GM12878 (cell line): ENCODE measurements around the gene TFPI2.

ENCODE experiments used
- PML ChIP-seq: IDR thresholded peaks from 2 replicates; pipeline ENCODE4 v1.6.1; 2012; ENCODE audit warnings: low read length, inconsistent platforms
- SUZ12 ChIP-seq: fragments of 200-600 bp; sonication (generic); IDR thresholded peaks from one replicate; pipeline ENCODE4 v1.6.1; 2018; ENCODE audit warnings: antibody characterized with exemption, mild to moderate bottlenecking; ENCODE audit not compliant: unreplicated experiment
- TF ChIP-seq, protein P1 (sequence below), 3 experiments: IDR thresholded peaks in 2 of 3; conservative IDR thresholded peaks in 1 of 3; 2 replicates each; pipeline ENCODE4 v1.5.1; 2011; ENCODE audit warnings: low read depth in 3 of 3, low read length in 3 of 3, mild to moderate bottlenecking in 3 of 3, control low read depth in 2 of 3, moderate library complexity in 2 of 3, inconsistent platforms in 1 of 3, mixed read lengths in 1 of 3; ENCODE audit not compliant: control insufficient read depth in 2 of 3, insufficient read depth in 1 of 3; ENCODE audit errors: extremely low read depth in 1 of 3

DNA sequence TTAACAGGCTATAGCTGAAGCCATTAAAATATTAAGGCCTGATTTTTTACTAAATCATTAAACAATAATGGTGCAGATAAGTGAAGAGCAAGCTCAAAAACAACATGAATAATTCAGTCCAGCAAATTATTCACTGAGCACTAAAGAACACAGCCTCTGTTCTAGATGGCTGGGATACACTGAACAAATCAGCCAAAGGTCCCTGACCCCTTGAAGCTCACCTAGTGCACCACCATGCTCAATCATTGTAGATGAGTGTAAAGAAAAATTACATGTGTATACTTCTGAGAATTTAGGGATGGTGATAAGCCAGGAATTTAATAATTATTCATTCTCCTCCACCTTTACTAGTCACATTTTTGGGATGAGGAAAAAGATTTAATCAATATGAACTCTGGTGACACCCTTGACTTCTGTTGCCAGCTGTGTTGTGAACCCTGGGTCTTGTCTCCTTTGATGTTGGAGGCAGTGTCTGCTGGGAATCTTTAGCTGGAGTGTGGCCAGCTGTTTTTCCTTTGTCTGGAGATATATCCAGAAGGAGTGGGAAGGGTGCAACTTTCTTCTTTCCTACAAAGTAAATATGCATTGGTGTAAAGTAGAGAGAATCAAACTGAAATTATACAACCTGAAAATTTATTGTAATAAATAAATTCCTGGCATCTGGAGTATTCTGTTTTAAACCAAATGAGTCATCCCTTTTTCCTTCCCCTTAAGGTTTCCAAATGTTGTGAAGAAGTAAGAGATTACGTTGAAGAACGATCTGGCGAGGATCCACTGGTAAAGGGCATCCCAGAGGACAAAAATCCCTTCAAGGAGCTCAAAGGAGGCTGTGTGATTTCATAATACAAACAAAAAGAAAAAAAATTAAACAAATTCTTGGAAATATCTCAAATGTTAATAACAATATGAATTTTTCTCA, 19.8 kb upstream of the TFPI2 start:
- TF ChIP-seq, protein P1, sequence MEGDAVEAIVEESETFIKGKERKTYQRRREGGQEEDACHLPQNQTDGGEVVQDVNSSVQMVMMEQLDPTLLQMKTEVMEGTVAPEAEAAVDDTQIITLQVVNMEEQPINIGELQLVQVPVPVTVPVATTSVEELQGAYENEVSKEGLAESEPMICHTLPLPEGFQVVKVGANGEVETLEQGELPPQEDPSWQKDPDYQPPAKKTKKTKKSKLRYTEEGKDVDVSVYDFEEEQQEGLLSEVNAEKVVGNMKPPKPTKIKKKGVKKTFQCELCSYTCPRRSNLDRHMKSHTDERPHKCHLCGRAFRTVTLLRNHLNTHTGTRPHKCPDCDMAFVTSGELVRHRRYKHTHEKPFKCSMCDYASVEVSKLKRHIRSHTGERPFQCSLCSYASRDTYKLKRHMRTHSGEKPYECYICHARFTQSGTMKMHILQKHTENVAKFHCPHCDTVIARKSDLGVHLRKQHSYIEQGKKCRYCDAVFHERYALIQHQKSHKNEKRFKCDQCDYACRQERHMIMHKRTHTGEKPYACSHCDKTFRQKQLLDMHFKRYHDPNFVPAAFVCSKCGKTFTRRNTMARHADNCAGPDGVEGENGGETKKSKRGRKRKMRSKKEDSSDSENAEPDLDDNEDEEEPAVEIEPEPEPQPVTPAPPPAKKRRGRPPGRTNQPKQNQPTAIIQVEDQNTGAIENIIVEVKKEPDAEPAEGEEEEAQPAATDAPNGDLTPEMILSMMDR (IDR thresholded peaks at IDR 0.05 in 2 of 3, conservative IDR thresholded peaks at IDR 0.05 in 1 of 3; ENCODE audit: control insufficient read depth in 2 of 3, extremely low read depth in 1 of 3, insufficient read depth in 1 of 3, low read depth in 3 of 3, low read length in 3 of 3), result no peak
- no peak for TF ChIP-seq SUZ12
- TF ChIP-seq PML, result no peak
